Smooth muscle cell (in vitro differentiated cells): ENCODE results near the gene RMI2. TPM values are rescaled to one million over a fixed set of nuclear protein-coding genes. Genes with fewer than 3 reads are reported as not detected.

Experiments used
- DNase-seq: peaks from one replicate; lab custom pipeline; 2025; ENCODE audit not compliant: unreplicated experiment; lab: John Stamatoyannopoulos, UW
- H2AFZ ChIP-seq: fragments of 200-600 bp; sonication (generic); 2 replicates; pipeline ENCODE4 v1.6.0; 2016; ENCODE audit warnings: antibody characterized with exemption, low read depth, mild to moderate bottlenecking
- H3F3A ChIP-seq: fragments of 200-600 bp; sonication (generic); 2 replicates; pipeline ENCODE4 v1.6.0; 2017; ENCODE audit warnings: antibody characterized with exemption, low read depth
- H3K27ac ChIP-seq: fragments of 200-600 bp; sonication (generic); 2 replicates; pipeline ENCODE4 v1.5.1; 2016; ENCODE audit warnings: low read depth, mild to moderate bottlenecking
- H3K27me3 ChIP-seq: fragments of 200-600 bp; sonication (generic); 2 replicates; pipeline ENCODE4 v1.6.1; 2016; ENCODE audit warnings: low read depth, mild to moderate bottlenecking
- H3K36me3 ChIP-seq: fragments of 200-600 bp; sonication (generic); 2 replicates; pipeline ENCODE4 v1.5.1; 2016; ENCODE audit warnings: low read depth
- H3K4me1 ChIP-seq: fragments of 200-600 bp; sonication (generic); 2 replicates; pipeline ENCODE4 v1.5.1; 2016; ENCODE audit warnings: low read depth
- H3K4me2 ChIP-seq: fragments of 200-600 bp; sonication (generic); 2 replicates; pipeline ENCODE4 v1.6.0; 2016; ENCODE audit warnings: mild to moderate bottlenecking
- H3K4me3 ChIP-seq: fragments of 200-600 bp; sonication (generic); 2 replicates; pipeline ENCODE4 v1.5.1; 2016; ENCODE audit warnings: mild to moderate bottlenecking
- H3K79me2 ChIP-seq: fragments of 200-600 bp; sonication (generic); 2 replicates; pipeline ENCODE4 v1.6.0; 2016; ENCODE audit warnings: low read depth, mild to moderate bottlenecking
- H3K9ac ChIP-seq: fragments of 200-600 bp; sonication (generic); 2 replicates; pipeline ENCODE4 v1.6.0; 2016; ENCODE audit warnings: low read depth
- H3K9me3 ChIP-seq: fragments of 200-600 bp; sonication (generic); replicated peaks from 2 replicates; pipeline ENCODE4 v1.5.1; 2016; ENCODE audit warnings: low read depth
- H4K20me1 ChIP-seq: fragments of 200-600 bp; sonication (generic); 2 replicates; pipeline ENCODE4 v1.6.0; 2016; ENCODE audit warnings: low read depth
- CTCF ChIP-seq: fragments of 200-600 bp; sonication (generic); IDR thresholded peaks from 2 replicates; pipeline ENCODE4 v1.5.1; 2017; ENCODE audit warnings: borderline replicate concordance, mild to moderate bottlenecking, antibody characterized with exemption; ENCODE audit not compliant: insufficient read depth, poor library complexity, severe bottlenecking
- WGBS: methylation state at CpG from one replicate; pipeline ENCODE4 v1.1.7; 2016; ENCODE audit warnings: low lambda C conversion rate; 5-methylcytosine and 5-hydroxymethylcytosine counted together
- microRNA-seq: library from miRNA; unstranded; fragments of <30 nt; microRNA quantifications from one replicate; pipeline ENCODE4, GENCODE V29; 2016; ENCODE audit warnings: borderline number of aligned reads
- polyA plus RNA-seq: library from polyadenylated mRNA; unstranded; fragments of >200 nt; fragmentation: Nextera tagmentation; extraction: Ambion mirVana; gene quantifications from 2 replicates; pipeline ENCODE4 v1.2.1, GENCODE V29; 2016
- small RNA-seq: library from RNA; depleted of rRNA; stranded (forward); fragments of <200 nt; gene quantifications from one replicate; pipeline ENCODE3, GENCODE V24; 2014
- total RNA-seq: library from RNA; depleted of rRNA; stranded (reverse); fragments of >200 nt; gene quantifications from 2 replicates; pipeline ENCODE4 v1.2.3, GENCODE V29; 2014

Gene RMI2
- total and polyA plus RNA-seq, 2 experiments from 2014 or later = 6.1 to 11.3 TPM

- Histone ChIP-seq H3K79me2 (no peaks in the 10 kb centered on the region), H3F3A (no peaks in the 10 kb centered on the region), H3K36me3 (no peaks in the 10 kb centered on the region), H3K4me1 (no peaks in the 10 kb centered on the region), H3K4me2 (no peak overlapping the region), H3K9ac (no peak overlapping the region), H3K4me3 (no peak overlapping the region), H3K27me3 (no peaks in the 10 kb centered on the region), H3K9me3 (no peaks in the 10 kb centered on the region), H3K27ac (no peak overlapping the region), H2AFZ (no peak overlapping the region), H4K20me1 (no peaks in the 10 kb centered on the region)
- no peak for DNase-seq
- 86% methylated on average over 22 of the region's 22 CpGs for WGBS
- no peak for TF ChIP-seq CTCF
These were observed 54.1 kb downstream of the RMI2 start for GRCh38 chr16:11399261-11399831.

GRCh38 chr16:11400076-11400475, 54.8 kb downstream of the RMI2 start:
- no peak for DNase-seq
- WGBS = 88% methylated on average over 4 of the region's 7 CpGs
- no peaks in the 10 kb centered on the region for H3K4me1 ChIP-seq
- no peaks in the 10 kb centered on the region for H3K36me3 ChIP-seq
- no peaks in the 10 kb centered on the region for H3K27me3 ChIP-seq
- no peaks in the 10 kb centered on the region for H4K20me1 ChIP-seq
- H3K9me3 ChIP-seq = no peaks in the 10 kb centered on the region
- no peaks in the 10 kb centered on the region for H3K79me2 ChIP-seq
- H3K27ac ChIP-seq = no peak overlapping the region
- H3K9ac ChIP-seq = no peak overlapping the region
- no peak overlapping the region for H3K4me3 ChIP-seq
- TF ChIP-seq CTCF = no peak
- no peaks in the 10 kb centered on the region for H3F3A ChIP-seq
- no peak overlapping the region for H2AFZ ChIP-seq
- no peak overlapping the region for H3K4me2 ChIP-seq

Small RNA genes lying within 50 kb of the gene (microRNA-seq; reads per million reads assigned to microRNA genes)
- gene MIR548H2 = not detected

Small RNA genes lying within 50 kb of the gene (small RNA-seq; reads per million reads assigned to genes)
- gene AC099489.2 (not detected), gene MIR548H2 (not detected), gene RF00019 (not detected)

Other genes with a start within 250 kb of the RMI2 start
- gene SOCS1, start 89.3 kb upstream of the RMI2 start, total RNA-seq = 3.5 and 6.1 TPM in 2 replicates
- gene SOCS1, start 89.3 kb upstream of the RMI2 start, polyA plus RNA-seq = 17.6 and 18.7 TPM in 2 replicates
- gene TNP2, start 76.1 kb upstream of the RMI2 start, total RNA-seq = not detected in 2 replicates
- gene TNP2, start 76.1 kb upstream of the RMI2 start, polyA plus RNA-seq = not detected in 2 replicates
- gene PRM3, start 71.8 kb upstream of the RMI2 start, total RNA-seq = not detected in 2 replicates
- gene PRM3, start 71.8 kb upstream of the RMI2 start, polyA plus RNA-seq = not detected in 2 replicates
- gene PRM2, start 69.0 kb upstream of the RMI2 start, total RNA-seq = not detected in 2 replicates
- gene PRM2, start 69.0 kb upstream of the RMI2 start, polyA plus RNA-seq = not detected in 2 replicates
- gene PRM1, start 64.1 kb upstream of the RMI2 start, total RNA-seq = not detected in 2 replicates
- not detected in 2 replicates for gene PRM1, start 64.1 kb upstream of the RMI2 start, polyA plus RNA-seq
- gene LITAF, start 241.5 kb downstream of the RMI2 start, total RNA-seq = 40.4 and 77.9 TPM in 2 replicates
- 72.6 and 98.0 TPM in 2 replicates for gene LITAF, start 241.5 kb downstream of the RMI2 start, polyA plus RNA-seq